Mesenteric fat pad (tissue), 1 donor: ENCODE results near the gene SSR4. TPM values are rescaled to one million over a fixed set of nuclear protein-coding genes. Genes with fewer than 3 reads are reported as not detected.
"Not testable (repeated sequence)": the region's sequence is repeated elsewhere in the genome, so short reads cannot be mapped to it uniquely, and the experiment has no call there.

Experiments
- DNase-seq: peaks from one replicate; pipeline ENCODE4 v3.0.0-alpha.2; 2020; ENCODE audit warnings: low spot score
- total RNA-seq: library from RNA; stranded (reverse); fragmentation: NEBNext Ultra II Directional; extraction: Animal tissue kit (Norgen Biotek cat#: 25700); gene quantifications from one replicate; pipeline ENCODE4 v1.2.1, GENCODE V29; 2021
- donor health status: DM: yes; HTN: yes; CAD: no.

Gene SSR4
- total RNA-seq, 1 donor from 2014 or later: 191 TPM

DNA sequence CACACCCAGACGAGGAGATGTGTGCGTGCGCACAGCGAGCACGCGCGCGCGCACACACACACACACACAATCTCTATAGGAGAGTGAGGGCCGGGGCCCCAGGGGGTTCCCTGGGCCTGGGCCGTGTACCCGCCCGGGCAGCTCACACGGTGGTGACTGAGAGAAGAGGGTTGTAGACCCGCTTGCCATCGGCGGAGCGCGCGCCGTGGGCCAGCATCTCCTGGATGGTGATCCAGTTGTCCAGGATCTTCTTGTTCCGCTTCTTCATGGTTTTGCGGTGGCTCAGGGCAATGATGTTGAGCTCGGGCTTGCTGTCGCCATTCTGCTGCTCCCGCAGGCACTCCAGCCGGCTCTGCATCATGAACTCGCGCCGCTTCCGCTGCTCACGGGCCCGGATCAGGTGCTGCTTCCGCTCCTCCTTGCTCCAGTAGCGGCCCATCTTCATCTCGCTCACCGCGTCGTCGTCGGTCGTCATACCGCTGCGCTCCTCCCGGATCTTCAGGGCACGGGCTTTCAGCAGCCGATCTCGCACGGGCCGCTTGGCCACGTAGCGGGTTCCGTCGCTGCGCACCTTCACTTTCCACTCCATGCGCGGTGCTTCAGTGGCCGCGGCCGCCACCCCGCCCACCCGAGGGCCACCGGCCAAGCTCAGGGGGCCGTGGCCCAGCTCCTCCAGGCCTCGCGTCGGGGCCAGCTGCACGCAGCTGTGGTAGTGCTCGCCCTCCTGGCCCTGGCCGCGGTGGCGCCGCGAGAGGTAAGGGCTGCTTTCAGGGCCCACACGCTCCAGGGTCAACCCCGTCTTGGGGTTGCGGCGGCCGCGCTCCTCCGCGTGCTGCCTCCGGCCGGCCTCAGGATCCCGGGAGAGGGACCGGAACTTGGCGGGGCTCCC is 9.0 kb downstream of the SSR4 start:
- no peak for DNase-seq

GRCh38 chrX:153804100-153804595 is 9.7 kb downstream of the SSR4 start:
- no peak for DNase-seq

GRCh38 chrX:153804621-153805020 is 10.2 kb downstream of the SSR4 start:
- DNase-seq: no peak

DNA sequence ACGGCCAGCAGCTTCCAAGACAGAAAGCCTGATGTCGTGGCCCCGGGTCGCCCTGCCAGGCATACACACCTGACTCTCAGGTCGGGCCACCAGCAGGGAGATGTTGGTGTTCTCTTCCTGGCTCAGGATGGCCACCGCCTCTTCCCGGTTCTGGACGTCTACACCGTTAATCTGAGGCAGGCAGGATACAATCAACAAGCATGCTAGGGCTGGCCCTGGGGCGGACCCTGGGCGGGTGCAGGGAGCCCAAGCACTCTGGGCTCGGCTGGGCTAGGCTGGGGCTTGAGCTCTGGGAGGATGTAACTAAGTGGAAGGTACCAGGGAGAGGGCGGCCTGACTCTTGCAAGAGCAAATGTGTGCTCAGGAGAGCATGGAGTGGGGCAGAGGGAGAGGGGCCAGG is 11.0 kb downstream of the SSR4 start:
- no peak for DNase-seq

- no peak for DNase-seq
These were observed 12.6 kb downstream of the SSR4 start for GRCh38 chrX:153806999-153807575.

GRCh38 chrX:153807976-153808375 is 13.5 kb downstream of the SSR4 start:
- DNase-seq: no peak

DNA sequence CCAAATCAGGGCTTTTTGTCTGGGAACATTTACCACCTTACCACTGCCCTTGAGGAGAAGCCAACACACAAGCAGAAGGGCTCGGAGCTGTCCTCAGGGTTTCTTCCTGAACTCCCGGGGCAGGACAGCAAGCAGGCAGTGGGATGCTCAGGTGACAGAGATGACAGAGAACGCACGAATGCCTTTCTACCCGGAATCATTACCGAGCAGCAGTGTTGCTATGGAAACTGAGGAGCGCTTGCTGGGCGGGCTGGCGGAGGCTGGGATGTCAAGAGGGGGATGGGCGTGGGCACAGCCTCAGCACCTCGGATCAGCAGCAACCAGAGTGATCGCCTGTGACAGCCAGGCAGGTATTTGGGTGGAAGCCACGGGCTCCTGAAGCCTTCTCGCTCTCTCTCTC is 17.8 kb downstream of the SSR4 start:
- DNase-seq: no peak

DNA sequence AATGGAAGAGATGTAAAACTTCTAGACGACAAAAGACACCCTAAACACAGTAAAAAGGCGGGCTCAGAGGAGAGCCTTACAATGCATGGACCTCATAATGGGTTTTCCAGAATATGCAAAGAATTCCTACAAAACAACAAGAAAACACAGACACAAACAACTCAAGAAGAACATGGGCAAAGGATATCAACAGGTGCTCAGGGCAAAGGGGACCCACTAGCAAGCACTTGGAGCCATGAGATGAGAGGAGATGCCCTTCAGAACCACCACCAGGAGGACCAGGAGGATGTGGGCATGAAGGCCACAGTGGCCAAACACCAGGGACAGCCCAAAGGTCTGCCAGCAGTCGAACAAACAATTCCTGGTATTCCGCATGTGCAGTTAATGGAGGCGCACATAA is 18.7 kb downstream of the SSR4 start:
- DNase-seq: no peak

DNA sequence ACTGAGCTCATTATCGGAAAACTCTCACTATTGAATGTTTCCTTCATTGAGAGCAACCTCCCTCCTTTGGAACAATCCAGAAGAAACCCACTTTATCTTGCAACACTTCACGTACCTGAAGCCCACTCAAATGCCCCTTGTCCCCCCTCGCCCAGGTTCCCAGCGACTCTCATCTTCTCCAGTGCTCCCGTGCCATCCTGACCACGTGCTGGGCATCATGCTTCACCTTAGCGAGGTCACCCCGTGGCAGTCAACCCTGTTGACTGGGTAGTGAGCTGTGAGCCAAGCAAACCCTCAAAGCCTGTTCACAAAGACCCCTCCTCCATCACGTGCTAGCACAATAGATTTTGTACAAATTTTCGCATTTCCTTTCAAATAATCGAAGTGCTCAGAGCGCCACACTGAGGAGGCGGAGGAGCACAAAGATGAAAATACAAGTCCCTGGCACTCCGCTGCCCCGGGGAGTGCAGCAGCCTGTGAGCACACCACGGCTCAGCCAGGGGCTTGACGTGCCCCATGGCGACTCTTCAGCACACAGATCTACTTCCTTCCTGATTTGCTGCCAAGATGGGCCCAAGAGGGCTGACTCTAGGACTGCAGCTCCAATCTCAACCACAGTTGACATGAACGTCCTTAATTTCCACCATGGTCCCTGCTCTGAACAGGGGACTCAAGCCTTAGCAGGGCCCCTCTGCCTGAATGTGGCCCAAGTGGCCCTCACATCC is 20.3 kb downstream of the SSR4 start:
- no peak for DNase-seq

DNA sequence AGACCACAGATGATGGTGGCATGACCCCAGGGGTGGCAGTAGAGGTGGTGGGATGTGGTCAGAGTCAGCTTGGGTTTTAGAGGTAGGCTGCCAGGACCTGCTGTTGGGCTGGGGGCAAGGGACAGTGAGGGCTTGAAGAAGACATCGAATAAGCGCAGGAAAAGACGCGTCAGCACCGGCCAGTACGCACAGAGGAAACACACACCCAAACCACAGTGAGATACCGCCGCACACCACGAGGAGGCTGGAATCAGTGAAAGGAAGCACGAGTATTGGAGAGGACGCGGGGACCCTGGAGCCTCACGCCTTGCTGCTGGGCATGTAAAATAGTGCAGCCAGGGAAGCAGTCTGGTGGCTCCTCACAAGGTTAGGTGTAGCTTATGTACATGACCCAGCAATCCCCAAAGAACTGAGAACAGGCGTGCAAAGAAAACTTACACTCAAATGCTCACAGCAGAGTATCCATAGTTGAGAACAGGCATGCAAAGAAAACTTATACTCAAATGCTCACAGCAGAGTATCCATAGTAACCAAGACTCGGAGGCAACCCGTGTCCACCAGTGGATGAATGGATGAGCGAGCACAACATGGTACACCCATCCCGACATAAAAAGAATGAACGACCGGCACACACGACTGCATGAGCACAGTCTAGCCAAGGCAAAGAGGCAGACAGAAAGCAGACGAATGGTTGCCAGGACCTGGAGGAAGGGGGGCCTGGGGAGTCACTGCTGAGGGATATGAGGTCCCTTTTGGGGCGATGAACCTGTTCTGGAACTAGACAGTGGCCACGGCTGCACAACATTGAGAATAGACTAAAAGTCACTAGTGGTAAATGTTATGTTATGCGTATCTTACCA is 22.6 kb downstream of the SSR4 start:
- no peak for DNase-seq

DNA sequence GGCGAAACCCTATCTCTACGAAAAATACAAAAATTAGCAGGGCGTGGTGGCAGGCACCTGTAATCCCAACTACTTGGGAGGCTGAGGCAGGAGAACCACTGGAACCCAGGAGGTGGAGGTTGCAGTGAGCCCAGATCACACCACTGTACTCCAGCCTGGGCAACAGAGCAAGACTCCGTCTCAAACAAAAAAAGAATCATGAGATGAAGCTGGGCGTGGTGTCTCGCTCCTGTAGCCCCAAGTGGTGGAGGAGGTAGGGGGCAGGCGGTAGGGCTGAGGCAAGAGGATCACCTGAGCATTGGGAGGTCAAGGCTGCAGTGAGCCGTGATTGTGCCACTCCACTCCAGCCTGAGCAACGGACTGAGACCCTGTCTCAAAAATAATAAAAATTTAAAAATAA is 23.6 kb downstream of the SSR4 start:
- DNase-seq: not testable (repeated sequence)

DNA sequence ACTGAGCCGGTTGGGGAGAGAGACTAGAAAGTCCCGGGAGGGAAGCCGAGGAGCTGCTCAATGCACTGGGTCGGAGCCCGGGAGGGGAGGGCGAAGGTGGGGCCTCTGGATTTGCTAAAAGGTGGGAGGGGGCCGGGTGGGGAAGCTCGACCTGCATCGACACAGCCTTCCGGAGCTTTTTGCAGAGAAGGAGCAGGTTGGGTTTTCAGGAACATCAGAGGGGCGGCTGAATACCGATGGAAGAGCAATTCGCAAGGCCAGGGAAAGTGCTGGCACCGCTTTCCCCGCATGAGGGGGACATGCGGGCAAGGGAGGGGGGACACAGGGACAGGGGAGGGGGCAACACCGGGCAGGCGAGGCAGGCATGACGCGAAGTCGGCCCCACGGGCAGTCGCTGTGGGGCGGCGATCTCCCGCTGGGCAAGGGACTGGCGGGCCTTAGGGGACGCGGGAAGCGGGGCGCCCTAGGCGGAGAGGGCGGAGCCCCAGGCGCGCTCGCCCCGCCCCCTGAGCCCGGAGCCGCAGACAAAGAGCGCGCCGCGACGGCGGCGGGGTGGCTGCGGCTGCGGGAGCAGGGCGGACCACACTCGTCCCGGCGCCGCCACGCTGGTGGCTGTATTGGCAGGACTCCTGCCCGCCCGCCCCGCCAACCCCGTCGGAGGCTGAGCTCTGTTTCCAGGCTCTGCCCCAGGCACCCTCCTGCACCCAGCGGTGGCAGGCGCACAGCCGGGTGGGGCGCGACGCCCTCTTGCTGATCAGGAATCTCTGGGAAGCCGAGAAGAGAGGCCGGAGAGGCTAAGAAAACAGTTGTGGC is 24.3 kb downstream of the SSR4 start:
- no peak for DNase-seq

DNA sequence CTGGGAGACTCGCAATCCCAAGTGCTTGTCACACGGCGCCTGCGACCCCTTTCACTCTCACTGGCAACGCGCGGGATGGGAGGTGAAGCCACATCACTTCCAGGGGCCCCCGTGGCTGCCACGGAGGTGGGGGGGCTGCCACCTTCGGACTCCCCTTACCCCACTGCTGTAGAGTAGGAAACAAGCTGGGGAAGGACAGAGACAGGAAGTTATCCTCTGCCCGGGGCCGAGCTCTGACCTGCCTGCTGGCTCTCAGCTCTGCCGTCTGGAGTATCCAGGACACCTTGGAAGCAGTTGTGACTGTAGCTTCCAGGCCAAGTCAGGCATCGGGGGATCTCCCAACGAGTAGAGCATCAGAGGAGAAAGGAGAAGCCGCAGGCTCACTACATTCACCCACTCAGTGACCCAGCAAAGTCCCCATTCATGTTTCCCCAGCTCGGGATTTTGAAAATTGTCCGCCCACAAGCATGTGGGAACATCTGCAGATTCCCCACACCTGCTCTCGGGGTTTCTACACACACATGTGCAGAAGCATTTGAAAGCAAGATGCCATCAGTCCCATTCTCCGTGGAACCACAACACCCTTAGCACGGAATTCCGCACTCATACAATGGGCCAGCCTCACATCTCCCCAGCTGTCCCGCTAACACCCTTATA is 25.0 kb downstream of the SSR4 start:
- DNase-seq: no peak

DNA sequence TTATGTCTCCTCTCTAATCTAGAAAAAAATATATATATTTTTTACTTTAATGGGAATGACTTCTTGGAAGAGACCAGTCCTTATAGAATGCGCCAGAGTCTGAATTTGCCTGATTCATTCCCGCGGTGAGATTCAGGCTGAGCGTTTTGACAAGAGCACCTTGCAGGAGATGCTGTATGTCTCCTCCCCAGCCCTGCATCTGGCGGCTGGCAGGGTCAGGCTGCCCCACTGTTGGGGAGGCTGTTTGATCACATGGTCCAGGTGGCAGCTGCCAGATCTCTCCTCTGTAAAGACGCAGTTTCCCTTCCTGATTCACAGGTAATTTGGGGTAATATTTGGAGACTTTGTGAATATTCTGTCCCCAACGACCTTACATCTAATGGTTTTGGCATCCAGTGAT is 26.1 kb downstream of the SSR4 start:
- DNase-seq: no peak

DNA sequence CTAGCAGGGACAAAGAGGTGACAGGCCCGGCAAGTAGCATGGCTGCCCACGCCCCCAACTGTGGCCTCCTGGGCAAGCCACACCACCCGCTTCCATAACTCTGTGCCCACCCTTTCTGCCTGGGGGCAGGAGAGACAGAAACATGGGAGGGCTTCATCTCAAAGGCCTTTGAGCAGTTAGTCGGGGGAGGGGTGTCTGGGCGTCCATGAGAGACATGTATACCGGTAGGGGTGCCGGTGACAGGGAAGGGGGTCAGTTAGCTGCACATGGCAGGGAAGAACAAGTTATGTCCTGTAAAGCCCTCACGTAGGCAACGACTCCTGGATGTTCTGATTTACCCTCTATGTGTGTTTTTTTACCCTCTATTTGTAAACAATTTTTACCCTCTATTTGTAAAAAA is 26.6 kb downstream of the SSR4 start:
- DNase-seq: no peak

- no peak for DNase-seq
These were observed 29.9 kb downstream of the SSR4 start for GRCh38 chrX:153824348-153824747.

DNA sequence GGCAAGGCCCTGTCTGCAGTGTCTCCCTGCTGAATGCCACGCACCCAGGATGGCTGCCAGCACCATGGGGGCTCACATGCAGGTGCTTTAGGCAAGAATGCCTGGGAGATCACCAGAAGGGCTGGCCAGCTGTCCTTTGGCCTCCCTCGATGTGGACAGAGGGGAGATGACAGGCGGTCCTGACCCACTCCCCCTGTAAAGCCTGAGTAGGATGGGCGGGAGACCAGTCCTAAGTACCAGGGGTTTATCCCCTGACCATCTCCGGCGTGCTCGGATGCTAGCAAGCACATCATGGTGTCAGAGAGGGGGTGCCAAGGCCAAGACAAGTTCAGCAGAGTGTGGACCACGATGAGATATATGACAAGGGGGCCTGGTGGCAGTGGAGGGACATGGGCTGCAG is 30.6 kb downstream of the SSR4 start:
- DNase-seq: no peak

- no peak for DNase-seq
These were observed 32.5 kb downstream of the SSR4 start for GRCh38 chrX:153827016-153827415.

GRCh38 chrX:153827903-153828302 is 33.4 kb downstream of the SSR4 start:
- no peak for DNase-seq

GRCh38 chrX:153828308-153828707 is 33.8 kb downstream of the SSR4 start:
- DNase-seq: no peak
